Measurements from ENCODE around the gene OBSL1. TPM values are rescaled to one million over a fixed set of nuclear protein-coding genes. Genes with fewer than 3 reads are reported as not detected.

The OBSL1 gene
- total and polyA plus RNA-seq, 2 donors (not counting 3 experiments of a cell fraction or from before 2014, with no cell fraction given): 16.7 to 20.7 TPM

- intact Hi-C loops (cut with micrococcal nuclease): no loop called here
- Histone ChIP-seq H4K20me1 (replicated peaks; ENCODE audit: control insufficient read depth, extremely low read depth, insufficient read depth, low read length) (no peaks in the 10 kb centered on the region), H3K4me1 (ENCODE audit: control insufficient read depth, extremely low read depth, insufficient read depth, low read length) (no peaks in the 10 kb centered on the region), H3K4me3 (replicated peaks in 1 of 3; ENCODE audit: insufficient read depth in 1 of 3, low read depth in 1 of 3, low read length in 3 of 3) (no peak overlapping the region), H3K27me3 (ENCODE audit: control insufficient read depth in 2 of 2, insufficient read depth in 2 of 2, low read length in 2 of 2) (no peaks in the 10 kb centered on the region), H3K9ac (replicated peaks; ENCODE audit: extremely low read depth, insufficient read depth, low read length) (no peak overlapping the region), H3K79me2 (ENCODE audit: control insufficient read depth, insufficient read depth, low read length) (no peaks in the 10 kb centered on the region), H3K9me1 (replicated peaks; ENCODE audit: control insufficient read depth, extremely low read depth, insufficient read depth, low read length) (no peaks in the 10 kb centered on the region), H3K27ac (ENCODE audit: insufficient read depth, low read depth, low read length) (no peak overlapping the region), H3K9me3 (replicated peaks; ENCODE audit: control insufficient read depth, insufficient read depth, low read length) (no peaks in the 10 kb centered on the region), H2AFZ (ENCODE audit: low read depth, low read length) (no peak overlapping the region), H3K36me3 (ENCODE audit: control insufficient read depth in 2 of 2, extremely low read depth in 1 of 2, insufficient read depth in 2 of 2, low read length in 2 of 2) (peaks cover 0 to 11% of the 10 kb centered on the region in 2 experiments), H3K4me2 (ENCODE audit: insufficient read depth, low read length) (no peak overlapping the region)
- TF ChIP-seq POLR2AphosphoS5 (IDR thresholded peaks at IDR 0.05; ENCODE audit: insufficient read depth, low read depth, low read length) (no peak), JUN (IDR thresholded peaks at IDR 0.05; ENCODE audit: borderline replicate concordance, insufficient read depth, insufficient read length, low read depth) (no peak), POLR2A (IDR thresholded peaks at IDR 0.05; ENCODE audit: low read depth, low read length) (no peak), GATA2 (IDR thresholded peaks at IDR 0.05; ENCODE audit: insufficient read depth, insufficient read length, low read depth, low read length) (no peak), CTCF (IDR thresholded peaks at IDR 0.05; ENCODE audit: extremely low read depth in 1 of 2, insufficient read depth in 1 of 2, low read depth in 1 of 2, low read length in 2 of 2) (no peak), FOS (IDR thresholded peaks at IDR 0.05; ENCODE audit: borderline replicate concordance, insufficient read depth, low read length) (no peak), MYC (IDR thresholded peaks at IDR 0.05; ENCODE audit: low read depth, low read length) (no peak), MAX (IDR thresholded peaks at IDR 0.05; ENCODE audit: insufficient read depth, insufficient read length) (no peak), EZH2 (IDR thresholded peaks at IDR 0.05; ENCODE audit: borderline replicate concordance, low read depth, low read length, severe bottlenecking) (no peak)
- no peak for FAIRE-seq
- ChIA-PET CTCF (no interaction called here), POLR2A (no interaction called here)
- dilution Hi-C loops (cut with MboI; ENCODE audit: extremely low pct_ligation_motif_present, low sequenced_read_pairs): no loop called here
- no TSS peak for BruUV-seq (replicated peaks)
- DNase-seq (ENCODE audit: low read depth, low spot score): no peak
These were observed 43.7 kb upstream of the OBSL1 start for GRCh38 chr2:219615036-219615435.

All from endothelial cell of umbilical vein (primary cell).